MM.1S (cell line): Measurements from ENCODE around the gene KAT2A.

Experiments used
- EZH2 ChIP-seq: fragments of 300-600 bp; sonication (generic); optimal IDR thresholded peaks from 2 replicates; pipeline ENCODE3; 2017; ENCODE audit warnings: low read depth, mild to moderate bottlenecking, antibody characterized with exemption, low read length, mixed read lengths
- EZH2phosphoT487 ChIP-seq: fragments of 300-600 bp; sonication (generic); IDR thresholded peaks from 2 replicates; pipeline ENCODE4 v1.6.1; 2018; ENCODE audit warnings: antibody characterized with exemption, low read length
- TF ChIP-seq, protein P1 (sequence below): fragments of 300-600 bp; sonication (generic); IDR thresholded peaks from 2 replicates; pipeline ENCODE4 v1.5.1; 2016; ENCODE audit warnings: antibody characterized with exemption, low read length, mixed read lengths

GRCh38 chr17:42138749-42139492, 17.8 kb upstream of the KAT2A start:
- TF ChIP-seq, protein P1, sequence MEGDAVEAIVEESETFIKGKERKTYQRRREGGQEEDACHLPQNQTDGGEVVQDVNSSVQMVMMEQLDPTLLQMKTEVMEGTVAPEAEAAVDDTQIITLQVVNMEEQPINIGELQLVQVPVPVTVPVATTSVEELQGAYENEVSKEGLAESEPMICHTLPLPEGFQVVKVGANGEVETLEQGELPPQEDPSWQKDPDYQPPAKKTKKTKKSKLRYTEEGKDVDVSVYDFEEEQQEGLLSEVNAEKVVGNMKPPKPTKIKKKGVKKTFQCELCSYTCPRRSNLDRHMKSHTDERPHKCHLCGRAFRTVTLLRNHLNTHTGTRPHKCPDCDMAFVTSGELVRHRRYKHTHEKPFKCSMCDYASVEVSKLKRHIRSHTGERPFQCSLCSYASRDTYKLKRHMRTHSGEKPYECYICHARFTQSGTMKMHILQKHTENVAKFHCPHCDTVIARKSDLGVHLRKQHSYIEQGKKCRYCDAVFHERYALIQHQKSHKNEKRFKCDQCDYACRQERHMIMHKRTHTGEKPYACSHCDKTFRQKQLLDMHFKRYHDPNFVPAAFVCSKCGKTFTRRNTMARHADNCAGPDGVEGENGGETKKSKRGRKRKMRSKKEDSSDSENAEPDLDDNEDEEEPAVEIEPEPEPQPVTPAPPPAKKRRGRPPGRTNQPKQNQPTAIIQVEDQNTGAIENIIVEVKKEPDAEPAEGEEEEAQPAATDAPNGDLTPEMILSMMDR: no peak
- TF ChIP-seq EZH2 (no peak), EZH2phosphoT487 (no peak)
